NCI-H2227 (cell line): ENCODE measurements around the gene ACTL8.

ENCODE experiments used
- DNase-seq: peaks from one replicate; lab custom pipeline; 2025; ENCODE audit not compliant: unreplicated experiment; lab: John Stamatoyannopoulos, UW

ACTL8 gene, protein sequence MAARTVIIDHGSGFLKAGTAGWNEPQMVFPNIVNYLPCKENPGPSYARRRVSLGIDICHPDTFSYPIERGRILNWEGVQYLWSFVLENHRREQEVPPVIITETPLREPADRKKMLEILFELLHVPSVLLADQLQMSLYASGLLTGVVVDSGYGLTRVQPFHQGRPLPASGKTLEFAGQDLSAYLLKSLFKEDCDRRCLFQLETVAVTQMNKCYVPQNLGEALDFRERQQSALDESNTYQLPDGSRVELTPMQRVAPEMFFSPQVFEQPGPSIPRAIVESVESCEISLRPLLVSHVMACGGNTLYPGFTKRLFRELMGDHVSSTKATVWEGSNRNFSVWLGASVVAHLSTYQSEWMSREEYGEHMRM

DNA sequence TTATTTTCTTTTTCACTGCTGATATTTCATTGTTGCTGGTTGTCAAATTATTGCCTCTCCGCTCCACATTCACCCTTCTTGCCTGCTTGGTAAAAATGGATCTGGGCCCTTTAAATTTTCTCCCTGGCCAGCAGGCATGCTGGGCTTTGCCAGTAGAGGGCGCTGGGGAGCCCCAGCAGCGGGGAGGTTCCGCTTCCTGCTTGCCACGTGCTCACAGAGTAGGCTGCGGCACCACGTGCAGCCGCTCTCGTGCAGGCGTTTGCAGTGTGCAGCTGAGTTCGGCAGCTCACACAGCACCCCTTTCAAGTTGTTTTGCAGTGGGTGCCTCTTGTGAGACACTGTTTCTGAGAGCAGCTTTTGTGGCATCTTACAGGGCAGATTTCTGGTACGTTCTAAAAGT, at the start of gene ACTL8:
ACTL8 (plus strand) TSS at position 214 of the 400 bp plus-strand sequence. CDS start 67,676 bp downstream, outside the sequence.
- DNase-seq = no peak

DNA sequence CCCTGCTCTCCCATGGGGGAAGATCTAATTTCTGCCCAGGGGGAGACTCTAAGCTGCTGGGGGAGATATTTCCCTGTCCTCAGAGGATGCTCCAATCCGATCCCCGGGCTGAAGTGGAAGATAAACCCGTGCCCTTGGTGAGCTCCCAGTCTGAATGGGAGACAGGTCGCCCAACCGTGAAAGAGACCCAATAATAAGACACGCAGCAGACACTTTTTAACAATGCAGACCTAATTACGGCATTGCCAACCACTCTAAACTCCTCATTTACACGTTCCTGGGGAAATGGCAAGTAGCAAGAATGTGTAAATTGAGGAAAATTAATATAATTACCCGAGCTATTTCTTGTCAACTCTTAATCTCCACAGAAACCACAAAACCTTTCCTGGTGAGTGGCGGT, 48.7 kb upstream of the ACTL8 start:
- DNase-seq = peak; percentile 21

DNA sequence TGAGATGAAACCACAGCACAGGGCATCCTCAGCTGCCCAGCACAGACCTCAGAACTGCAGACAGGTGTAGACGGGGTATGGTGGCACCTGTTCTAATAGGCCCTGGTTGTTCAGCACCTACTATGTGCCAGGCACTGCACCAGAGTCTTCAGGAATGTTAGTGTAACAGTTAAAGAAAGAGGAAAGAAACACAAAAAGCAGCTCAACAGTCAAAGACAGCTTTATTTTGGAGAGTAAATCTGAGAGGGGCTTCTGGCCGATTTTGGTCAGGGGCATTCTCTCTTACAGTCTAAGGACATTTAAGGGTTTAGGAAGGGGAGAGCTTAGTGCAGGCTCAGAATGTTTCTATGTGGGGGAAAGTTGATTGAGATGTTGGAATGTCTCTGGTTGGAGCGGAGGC, 45.2 kb upstream of the ACTL8 start:
- DNase-seq = no peak

DNA sequence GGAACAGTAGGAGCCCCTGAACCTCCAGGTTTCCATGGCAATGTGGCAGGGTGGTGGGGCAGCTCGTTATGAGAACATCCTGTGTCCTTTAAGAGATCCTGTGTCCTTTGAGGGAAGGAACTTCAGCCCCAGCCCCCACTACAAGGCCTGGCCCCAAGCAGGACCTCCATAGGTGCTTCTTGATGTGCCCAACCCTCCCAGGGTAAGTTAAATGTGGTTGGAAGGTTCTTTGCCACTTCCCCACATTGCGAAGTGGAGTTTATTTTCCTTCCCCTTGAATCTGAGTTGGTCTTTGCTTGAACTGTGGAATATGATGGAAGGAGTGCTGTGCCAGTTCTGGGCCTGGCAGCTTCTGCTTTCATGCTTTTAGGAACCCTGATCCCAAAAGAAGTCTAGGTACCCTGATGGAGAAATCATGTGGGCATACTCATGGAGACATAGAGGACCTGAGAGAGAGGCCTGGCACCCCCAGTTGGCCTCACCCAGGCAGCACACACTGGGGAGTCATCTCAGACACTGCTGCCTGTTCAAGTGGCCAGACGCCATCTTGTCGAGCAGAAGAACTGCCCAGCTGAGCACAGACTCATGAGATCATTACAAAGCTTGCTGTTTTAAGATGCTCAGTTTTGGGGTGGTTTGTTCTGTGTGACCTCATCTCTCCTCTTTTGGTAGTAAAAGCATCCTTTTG, 44.1 kb upstream of the ACTL8 start:
- DNase-seq = no peak

DNA sequence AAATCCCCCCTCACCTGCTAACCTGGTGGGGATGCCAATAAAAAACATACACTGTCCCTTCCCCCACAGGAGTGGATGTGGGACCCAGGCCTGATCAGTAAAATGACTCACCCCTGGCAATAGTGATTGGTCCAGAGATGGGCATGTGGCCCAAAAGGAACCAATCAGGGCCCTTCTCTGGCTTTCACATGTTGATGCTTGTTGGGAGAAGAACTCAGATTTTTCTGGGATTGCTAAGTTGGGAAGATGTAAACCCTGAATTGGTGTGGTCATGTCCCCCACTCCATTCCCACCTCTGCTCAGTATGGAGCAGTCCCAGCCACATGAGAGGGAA, 43.6 kb upstream of the ACTL8 start:
- DNase-seq = no peak

DNA sequence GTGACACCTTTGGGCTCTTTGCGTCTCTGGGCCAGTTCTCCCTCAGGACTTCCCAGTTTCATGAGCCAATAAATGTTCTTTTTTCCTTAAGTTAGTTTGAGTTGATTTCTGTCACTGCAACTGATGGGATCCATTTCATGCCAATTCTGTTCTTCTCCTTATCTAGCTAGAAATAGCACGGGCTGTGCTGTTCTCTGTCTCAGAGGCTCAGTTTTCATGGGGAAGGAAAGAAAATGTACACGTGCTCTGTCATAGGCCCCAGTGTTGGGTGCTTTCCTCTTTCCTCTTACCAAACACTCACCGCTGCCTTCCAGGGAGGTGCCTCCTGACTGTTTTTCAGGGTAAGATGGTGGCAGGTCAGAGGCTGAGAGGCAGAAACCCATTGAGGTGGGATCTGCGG, 43.2 kb upstream of the ACTL8 start:
- no peak for DNase-seq

DNA sequence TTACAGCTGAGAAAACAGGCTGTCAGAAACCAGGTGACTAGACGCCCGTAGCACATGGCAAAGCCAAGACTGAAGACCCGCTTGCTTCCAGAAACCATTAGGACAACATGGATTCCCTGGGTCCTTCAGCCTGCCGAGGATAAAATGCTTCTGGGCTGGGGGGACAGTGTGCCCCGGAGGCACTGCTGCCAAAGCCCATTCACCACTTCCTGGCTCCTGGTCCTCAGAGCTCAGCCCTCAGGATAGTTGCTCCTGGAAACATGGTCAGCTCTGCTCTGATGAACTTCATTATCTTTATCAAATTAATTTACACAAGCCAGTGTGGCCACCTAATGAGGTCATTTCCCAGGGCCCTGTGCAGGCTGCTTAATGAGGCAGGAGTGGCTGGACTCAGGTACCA, 41.1 kb upstream of the ACTL8 start:
- DNase-seq = no peak

DNA sequence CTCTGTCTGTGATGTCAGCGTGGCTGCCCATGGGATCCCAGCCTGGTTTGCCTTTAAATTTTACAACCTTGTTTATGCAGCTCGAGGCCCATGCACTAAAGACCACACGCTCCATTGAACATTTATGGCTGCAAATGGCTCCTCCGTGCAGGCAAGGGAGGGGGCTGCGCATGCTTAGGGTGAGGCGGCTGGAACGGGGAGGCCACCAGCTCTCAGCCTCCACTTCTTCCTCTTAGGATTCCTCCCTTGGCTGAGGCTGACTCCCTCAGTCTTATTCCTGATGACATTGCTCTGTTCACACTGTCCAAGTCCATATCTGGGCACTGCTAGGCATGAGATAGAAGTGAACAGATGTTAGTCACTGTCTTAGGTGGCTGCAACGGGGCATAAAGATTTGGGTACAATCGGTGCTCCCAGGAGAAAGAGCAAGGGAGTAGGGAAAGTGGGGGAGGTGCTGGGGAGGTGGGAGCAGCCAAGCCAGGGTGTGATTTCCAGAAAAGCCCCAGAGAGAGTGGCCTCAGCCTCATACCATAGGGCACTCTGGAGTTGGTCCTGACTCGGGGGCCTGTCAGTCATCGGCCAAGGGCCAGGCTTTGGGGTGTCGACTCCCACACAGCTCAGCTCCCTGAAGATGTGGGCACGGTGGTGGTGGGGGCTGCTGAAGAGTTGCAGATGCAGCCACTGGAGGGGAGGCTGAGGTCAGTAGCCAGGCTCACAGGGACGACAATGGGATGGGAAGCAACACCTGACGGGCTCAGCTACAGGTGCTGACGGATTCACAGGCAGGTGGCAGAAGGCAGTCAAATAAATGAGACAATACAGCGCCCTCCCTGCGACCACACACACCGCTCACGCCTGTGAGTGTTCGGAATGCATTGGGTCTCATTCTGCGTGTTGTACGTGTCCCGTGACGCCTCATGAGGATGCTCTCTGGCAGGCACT, 37.3 kb upstream of the ACTL8 start:
- no peak for DNase-seq

DNA sequence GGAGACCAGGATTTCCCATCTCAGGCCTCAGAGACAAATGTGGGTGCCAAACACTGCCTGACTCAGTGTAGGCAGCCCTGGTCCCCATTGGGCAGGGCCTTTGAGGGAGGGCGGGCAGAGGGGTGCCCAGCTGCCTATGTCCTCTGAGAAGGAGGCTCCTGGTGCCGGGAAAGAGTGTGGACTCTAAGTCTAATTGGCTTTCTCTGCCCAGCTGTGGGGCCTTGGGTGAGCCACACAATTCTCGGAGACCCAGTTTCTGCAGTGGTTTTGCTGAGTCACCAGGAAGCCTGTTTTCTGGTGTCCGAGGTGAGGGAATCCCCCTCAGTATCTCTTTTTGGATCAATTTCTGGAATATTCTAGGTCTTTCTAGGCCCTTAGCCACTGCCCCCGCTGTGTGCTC, 35.3 kb upstream of the ACTL8 start:
- DNase-seq = no peak

DNA sequence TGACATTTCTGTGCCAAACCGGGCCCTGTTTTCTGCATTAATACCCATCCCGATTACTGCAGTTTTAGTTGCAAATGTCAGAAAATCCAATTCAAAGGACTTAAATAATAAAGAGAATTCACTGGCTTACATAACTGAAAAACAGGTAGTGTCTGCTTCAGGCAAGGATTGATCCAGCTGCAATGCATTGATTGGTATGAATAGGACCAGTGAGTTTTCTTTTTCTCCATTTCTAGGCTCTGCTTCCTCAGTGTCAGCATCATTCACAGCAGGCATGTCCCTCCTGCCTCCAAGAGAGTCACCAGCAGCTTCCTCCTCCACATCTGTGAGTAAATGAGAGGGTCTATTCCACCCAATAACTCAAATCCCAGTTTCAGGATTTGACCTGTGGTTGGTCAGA, 33.7 kb upstream of the ACTL8 start:
- DNase-seq = no peak

DNA sequence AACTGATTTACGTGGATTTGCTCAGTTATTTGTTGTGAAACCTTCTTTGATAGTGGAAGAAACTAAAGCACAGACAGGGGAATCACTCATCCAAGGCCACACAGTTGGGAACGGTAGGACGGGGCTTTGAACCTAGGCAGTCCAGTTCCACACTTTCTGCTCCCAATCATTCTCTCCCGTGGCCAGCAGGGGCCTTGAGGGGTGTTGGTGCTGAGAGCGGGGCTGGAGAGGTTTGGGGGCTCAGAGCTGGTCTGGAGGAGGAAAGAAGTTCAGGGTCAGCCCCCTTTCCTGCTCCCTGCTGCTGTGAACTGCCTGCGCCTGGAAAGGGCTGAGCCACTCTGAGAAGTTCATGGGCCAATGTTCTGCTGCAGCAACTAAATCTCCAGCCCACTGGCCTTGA, 31.4 kb upstream of the ACTL8 start:
- DNase-seq = no peak

DNA sequence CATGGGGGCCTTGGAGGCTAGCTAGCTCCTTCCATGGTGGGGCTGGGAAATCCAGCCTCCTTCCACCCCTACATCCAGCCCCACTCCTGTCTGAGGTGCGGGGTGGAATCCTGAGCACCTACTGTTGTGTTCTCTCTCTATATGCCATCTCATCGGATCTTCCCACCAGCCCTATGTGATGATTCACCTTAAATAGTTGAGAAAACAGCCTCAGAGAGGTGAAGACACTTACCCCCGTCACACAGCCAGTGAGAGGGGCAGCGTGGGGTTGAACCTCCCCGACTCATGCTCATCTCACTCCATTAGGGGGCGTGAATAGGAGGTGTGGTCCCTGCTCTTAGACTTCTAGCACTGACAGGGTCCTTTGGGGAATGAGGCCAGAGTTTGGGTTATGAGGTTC, 31.0 kb upstream of the ACTL8 start:
- DNase-seq = no peak

DNA sequence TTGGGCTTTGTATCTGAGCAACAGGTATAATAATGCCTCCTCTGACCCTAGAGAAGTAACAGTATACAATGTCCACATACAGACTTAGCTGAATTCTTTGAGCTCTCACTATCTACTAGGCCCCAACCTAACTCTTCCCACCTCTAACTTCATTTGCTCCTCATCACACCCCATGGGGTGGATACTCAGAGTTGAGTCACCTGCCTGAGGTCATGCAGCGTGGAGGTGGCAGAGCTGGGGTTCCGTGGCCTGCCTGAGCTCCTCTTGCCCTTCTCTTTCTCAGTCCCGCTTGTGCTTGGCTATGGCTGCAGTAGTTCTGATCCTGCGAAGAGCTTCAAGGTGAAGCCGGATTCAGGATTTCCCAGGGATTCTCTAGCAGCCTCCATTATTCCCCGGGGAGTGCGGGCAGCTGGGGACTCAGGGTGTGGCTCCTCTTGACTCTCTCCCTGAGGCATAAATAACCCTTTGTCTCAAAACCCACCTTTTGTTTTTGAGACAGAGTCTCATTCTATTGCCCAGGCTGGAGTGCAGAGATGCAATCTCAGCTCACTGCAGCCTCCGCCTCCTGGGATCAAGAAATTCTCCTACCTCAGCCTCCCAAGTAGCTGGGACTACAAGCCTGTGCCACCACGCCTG, 29.9 kb upstream of the ACTL8 start:
- DNase-seq = no peak

DNA sequence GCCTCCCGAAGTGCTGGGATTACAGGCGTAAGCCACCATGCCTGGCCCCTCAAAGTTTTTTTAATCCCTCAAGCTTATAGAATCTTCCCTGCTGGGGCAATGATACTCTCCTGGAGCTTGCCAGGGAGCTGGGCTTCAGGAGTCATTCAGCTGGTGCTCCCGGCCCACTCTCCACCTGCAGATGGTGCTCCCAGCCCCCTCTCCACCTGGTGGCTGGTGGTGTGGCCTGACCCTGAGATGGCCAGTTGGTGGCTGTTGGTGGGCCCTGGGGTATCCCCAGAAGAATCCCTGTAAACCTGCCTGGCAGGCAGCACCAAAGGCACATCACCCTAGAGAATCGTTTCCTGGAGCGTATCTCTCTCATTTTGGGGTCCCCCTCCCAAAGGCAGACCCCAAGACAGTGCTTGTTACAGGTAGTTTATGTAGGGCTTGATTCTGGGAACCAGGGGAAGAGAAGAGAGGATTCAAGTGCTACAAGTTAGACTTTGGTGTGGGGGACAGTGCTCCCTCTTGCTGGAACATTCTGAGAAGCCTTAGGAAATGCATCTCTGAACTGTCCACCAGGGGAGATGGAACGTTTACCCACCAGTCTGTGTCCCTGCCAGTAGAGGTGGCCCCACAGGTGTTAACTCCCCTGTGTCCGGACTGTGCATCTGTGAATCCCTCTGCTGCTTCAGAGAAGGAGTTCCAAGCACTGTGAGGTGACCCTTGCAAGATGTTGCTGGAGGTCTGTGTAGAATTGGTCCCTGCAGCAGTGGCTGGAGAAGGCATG, 29.1 kb upstream of the ACTL8 start:
- no peak for DNase-seq

DNA sequence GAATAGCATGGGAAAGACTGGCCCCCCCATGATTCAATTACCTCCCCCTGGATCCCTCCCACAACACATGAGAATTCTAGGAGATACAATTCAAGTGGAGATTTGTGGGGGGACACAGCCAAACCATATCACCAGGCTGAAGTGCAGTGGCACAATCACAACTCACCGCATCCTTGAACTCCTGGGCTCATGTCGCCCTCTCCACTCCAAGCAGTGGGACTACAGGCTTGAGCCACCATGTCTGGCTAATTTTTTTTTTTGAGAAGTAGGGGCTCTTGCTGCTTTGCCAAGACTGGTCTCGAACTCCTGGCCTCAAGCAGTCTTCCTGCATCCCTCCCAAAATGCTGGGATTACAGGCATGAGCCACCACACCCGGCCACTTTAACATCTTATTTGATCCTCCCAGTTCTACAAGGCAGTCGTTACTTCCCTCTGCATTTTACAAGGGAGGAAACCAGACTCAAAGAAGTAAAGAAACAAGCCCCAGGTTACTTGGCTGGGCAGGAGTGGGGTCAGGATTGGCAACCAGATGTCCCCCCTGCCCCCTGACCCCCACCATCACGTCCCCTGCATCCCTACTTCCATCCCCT, 26.9 kb upstream of the ACTL8 start:
- DNase-seq = no peak

DNA sequence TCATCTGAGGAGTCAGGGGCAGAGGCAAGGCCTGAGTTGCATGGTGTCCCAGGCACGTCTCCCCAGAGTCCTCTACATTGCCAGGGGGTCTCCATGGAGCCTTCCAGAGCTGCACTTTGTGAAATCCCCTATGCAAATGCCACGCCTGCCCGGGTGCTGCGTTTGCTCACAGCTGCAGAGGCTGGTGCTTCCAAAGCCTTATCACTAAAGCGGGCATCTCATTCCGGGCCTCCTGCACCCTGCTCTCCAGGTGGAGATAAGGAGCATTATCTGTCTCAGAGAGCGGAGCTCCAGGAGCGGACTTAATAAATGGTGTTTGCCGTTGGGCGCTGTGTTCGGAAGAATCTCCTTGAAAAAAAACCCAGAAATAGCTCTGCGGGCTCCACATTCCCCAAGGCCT, 25.9 kb upstream of the ACTL8 start:
- no peak for DNase-seq

DNA sequence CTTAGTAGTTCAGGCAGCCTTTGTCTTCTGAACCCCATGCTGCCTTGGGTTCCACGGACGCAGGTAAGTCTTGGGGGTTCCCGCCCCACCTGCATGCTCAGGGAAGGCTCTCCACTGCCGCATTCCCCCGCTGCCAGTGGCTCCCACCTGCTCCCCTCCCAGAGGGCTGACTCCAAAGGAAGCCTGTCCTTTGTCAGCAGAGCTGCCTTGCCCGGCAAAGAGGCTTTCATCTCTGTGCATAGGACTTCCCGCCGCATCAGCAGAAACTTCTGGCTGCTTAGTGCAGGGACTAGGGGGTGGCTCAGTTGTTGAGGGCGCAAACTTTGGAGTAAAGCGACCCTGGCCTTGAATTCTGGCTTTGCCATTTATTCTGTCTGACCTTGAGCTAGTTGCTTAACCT, 25.2 kb upstream of the ACTL8 start:
- DNase-seq = no peak

DNA sequence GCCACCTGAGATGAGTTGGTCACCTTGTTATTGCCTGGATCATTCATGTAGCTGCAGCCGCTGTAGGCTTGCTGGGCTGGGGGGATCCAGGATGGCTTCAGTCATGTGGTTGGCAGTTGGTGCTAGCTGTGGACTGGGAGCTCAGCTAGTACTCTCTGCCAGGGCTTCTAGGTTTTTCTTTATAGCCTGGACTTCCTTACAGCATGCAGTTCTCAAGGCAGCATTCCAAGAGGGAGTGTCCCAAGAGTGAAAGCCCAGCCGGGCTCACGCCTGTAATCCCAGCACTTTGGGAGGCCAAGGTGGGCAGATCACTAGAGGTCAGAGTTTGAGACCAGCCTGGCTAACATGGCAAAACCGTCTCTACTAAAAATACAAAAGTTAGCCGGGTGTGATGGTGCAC, 23.7 kb upstream of the ACTL8 start:
- DNase-seq = no peak

DNA sequence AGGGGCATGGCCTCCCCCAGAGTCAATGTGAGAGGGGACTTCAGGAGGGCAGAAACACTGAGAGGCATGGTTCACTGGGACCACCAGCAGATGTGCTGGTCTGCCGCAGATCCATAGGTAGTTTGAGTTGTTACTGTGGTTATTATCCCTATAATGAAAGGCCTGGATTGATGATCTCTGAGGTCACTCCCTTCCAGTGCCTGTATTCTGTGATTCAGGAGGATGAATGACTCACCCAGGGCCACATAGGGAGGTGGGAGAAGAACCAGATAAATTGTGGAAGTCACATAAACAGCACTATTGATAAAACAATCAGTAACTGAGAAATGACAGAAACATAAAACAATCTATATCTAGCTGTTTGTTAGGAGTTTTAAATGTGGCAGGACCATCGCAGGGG, 22.7 kb upstream of the ACTL8 start:
- no peak for DNase-seq

DNA sequence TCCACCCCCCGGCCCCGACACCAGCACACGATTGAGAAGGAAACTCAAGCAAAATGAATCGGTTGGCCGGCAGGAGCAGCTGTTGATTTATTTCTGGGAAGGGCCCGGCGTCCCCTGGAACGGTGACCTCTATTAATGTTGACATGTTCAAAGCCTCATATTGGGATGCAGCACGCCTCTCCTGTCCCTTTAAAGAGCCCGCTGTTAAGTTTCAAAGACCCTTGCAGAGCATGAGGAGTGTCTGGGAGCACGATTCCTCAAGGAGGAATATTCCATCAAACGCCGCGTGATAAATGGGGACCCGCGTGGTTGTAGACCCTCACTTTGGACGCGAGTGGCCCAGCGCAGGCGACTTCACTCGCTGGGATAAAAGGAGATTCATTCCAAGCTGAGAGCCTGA, 21.5 kb upstream of the ACTL8 start:
- DNase-seq = no peak
